Adrenal gland (tissue), 12 donors: ENCODE results near the gene COL16A1. TPM values are rescaled to one million over a fixed set of nuclear protein-coding genes. Genes with fewer than 3 reads are reported as not detected.
A peak's percentile ranks its signal among the peaks of the same experiment; 100 is the strongest.

ENCODE experiments used
- DNase-seq, 7 donors: peaks; one replicate each; pipeline ENCODE4 v3.0.0-alpha.2; 2019 to 2020
- H3K27ac ChIP-seq, 5 donors: fragments of 200-600 bp; sonication (generic) in 4 of 5; 1 replicate in 3 of 5; 2 replicates in 2 of 5; pipeline versions ENCODE4 v1.5.1 to v1.8.0; 2016 to 2020; ENCODE audit warnings: mild to moderate bottlenecking in 1 of 5
- H3K27me3 ChIP-seq: fragments of 200-600 bp; 2 replicates; pipeline ENCODE4 v1.8.0; 2021
- H3K36me3 ChIP-seq, 2 donors: fragments of 200-600 bp; replicated peaks in 1 of 2; 1 replicate in 1 of 2; 2 replicates in 1 of 2; pipeline versions ENCODE4 v1.5.1 to v1.8.0; 2018 to 2022
- H3K4me1 ChIP-seq, 2 donors: fragments of 200-600 bp; replicated peaks in 1 of 2; 1 replicate in 1 of 2; 2 replicates in 1 of 2; pipeline versions ENCODE4 v1.5.1 to v1.8.0; 2018 to 2021
- H3K4me3 ChIP-seq, 4 donors: fragments of 200-600 bp; sonication (generic) in 3 of 4; one replicate each; pipeline ENCODE4 v1.5.1; 2016 to 2018
- H3K9me3 ChIP-seq, 3 donors: fragments of 200-600 bp; sonication (generic) in 1 of 3; replicated peaks in 1 of 3; 1 replicate in 2 of 3; 2 replicates in 1 of 3; pipeline versions ENCODE4 v1.5.1 to v1.8.0; 2016 to 2021
- CTCF ChIP-seq, 6 experiments: fragments of 450-650 bp in 4 of 6; fragments of 200-600 bp in 2 of 6; sonication (generic) in 1 of 6; IDR thresholded peaks; 1 replicate in 5 of 6; 2 replicates in 1 of 6; pipeline versions ENCODE4 v1.5.1 to v1.8.0; 2016 to 2021; ENCODE audit warnings: antibody characterized with exemption in 6 of 6, mild to moderate bottlenecking in 2 of 6, moderate library complexity in 1 of 6
- POLR2A ChIP-seq, 2 donors: fragments of 450-650 bp; IDR thresholded peaks; one replicate each; pipeline ENCODE4 v1.6.1; 2017; ENCODE audit warnings: antibody characterized with exemption in 2 of 2, mild to moderate bottlenecking in 2 of 2, moderate library complexity in 1 of 2
- WGBS, 4 donors: extraction: QIAGEN DNeasy Blood & Tissue Kit in 2 of 4; methylation state at CpG; one replicate each; pipeline versions ENCODE4 v1.1.5 to v1.1.7; 2013 to 2017; 5-methylcytosine and 5-hydroxymethylcytosine counted together
- intact Hi-C, 2 donors: fragments of 100-400 bp; cut with DNase I; formaldehyde crosslinking; loops; one replicate each; pipeline versions ENCODE4 v1.14.1 to v1.15.0; 2022 to 2023
- polyA plus RNA-seq, 3 donors: library from polyadenylated mRNA; stranded (reverse); fragments of 200-250 nt in 2 of 3; fragments of 350-450 nt in 1 of 3; fragmentation: Illumina TruSeq in 1 of 3; extraction: RNeasy Lipid Tissue Mini Kit (QIAGEN cat#74804) in 1 of 3; gene quantifications; one replicate each; pipeline ENCODE4 v1.2.3, GENCODE V29; 2013 to 2014
- total RNA-seq, 9 donors: library from RNA; depleted of rRNA in 4 of 9; stranded (reverse); fragments of >200 nt in 4 of 9; fragments of 120-200 nt in 1 of 9; fragmentation: NEBNext Ultra II Directional in 1 of 9; extraction: Animal tissue kit (Norgen Biotek cat#: 25700) in 1 of 9; gene quantifications; one replicate each; pipeline versions ENCODE4 v1.1.0 to v1.2.4, GENCODE V29; 2013 to 2023
- donor health status: healthy with polysubstance abuse.
- donor health status: Bipolar disorder and iron deficiency.
- donor health status: DM: yes; HTN: yes; CAD: no.
- donor health status: DM: no; HTN: no; CAD: no.
- donor health status: DM: no; HTN: no; CAD: no.
- donor health status: DM: yes; HTN: yes; CAD: no.

COL16A1 gene
- total and polyA plus RNA-seq, 12 donors, result 6.1 to 129 (median 26.9) TPM

DNA sequence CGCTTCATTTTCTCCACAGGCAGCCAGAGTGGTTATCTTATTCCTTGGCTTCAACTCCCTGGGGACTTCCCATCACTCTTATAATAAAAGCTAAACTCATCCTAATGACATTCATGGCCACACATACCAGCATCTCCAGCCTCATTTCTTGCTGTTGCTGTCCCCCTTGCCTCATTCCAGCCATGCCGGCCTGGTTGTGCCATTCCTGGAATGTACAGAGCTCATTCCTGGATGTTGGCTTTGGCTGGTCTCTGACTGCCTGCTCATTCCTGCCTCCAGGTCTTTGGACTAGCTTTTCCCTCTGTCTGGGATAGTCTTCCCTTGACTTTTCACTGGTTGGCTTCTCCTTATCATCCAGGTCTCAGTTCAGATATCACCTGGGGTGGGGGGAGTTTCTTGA is 56.7 kb downstream of the COL16A1 start:
- TF ChIP-seq CTCF (IDR thresholded peaks at IDR 0.05) (no peak), POLR2A (IDR thresholded peaks at IDR 0.05) (no peak)
- H3K27ac ChIP-seq, result no peak overlapping the region
- no peak overlapping the region for H3K4me3 ChIP-seq
- DNase-seq, result no peak
- intact Hi-C loops, result no loop called here
- peaks cover 10 to 20% of the 10 kb centered on the region in 2 donors for H3K4me1 ChIP-seq
- no peaks in the 10 kb centered on the region for H3K9me3 ChIP-seq
- no peaks in the 10 kb centered on the region for H3K36me3 ChIP-seq
- H3K27me3 ChIP-seq, result no peaks in the 10 kb centered on the region
- 75 to 87% (median 80%) methylated on average over 2 of the region's 2 CpGs for WGBS, 4 donors

DNA sequence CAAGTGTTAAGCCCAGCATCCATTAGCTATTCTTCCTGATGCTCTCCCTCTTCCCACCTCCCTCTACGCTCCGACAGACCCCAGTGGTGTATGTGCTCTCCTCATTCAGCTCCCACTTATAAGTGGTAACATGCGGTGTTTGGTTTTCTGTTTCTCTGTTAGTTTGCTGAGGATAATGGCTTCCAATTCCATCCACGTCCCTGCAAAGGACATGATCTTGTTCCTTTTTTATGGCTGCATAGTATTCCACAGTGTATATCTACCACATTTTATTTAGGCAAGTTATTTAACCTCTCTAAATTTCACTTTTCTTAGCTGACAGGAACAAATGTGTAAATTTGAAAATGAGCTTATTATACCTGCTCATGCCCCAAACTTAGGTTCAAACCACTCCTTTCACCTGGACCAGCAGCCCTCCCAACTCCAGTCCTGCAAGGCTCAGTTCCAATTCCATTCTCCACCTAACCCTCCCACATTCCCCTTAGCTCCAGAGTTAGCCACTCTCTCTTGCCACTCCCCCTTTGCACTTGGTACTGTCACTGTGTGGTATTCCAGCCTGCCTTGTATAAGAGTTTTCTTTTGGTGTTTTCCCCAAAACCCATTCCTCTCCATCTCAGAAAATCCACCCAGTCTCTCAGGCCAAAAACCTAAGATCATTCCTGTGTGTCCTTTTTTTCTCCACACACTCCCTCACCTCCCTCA is 57.4 kb downstream of the COL16A1 start:
- no peak for TF ChIP-seq CTCF (IDR thresholded peaks at IDR 0.05)
- no peak for TF ChIP-seq POLR2A (IDR thresholded peaks at IDR 0.05)
- 95 to 97% (median 96%) methylated on average over 4 of the region's 4 CpGs for WGBS, 4 donors
- no peak overlapping the region for H3K27ac ChIP-seq
- DNase-seq, result no peak
- no peaks in the 10 kb centered on the region for H3K9me3 ChIP-seq
- peaks cover 10 to 20% of the 10 kb centered on the region in 2 donors for H3K4me1 ChIP-seq
- intact Hi-C loops, result no loop called here
- H3K4me3 ChIP-seq, result no peak overlapping the region
- no peaks in the 10 kb centered on the region for H3K27me3 ChIP-seq
- no peaks in the 10 kb centered on the region for H3K36me3 ChIP-seq

DNA sequence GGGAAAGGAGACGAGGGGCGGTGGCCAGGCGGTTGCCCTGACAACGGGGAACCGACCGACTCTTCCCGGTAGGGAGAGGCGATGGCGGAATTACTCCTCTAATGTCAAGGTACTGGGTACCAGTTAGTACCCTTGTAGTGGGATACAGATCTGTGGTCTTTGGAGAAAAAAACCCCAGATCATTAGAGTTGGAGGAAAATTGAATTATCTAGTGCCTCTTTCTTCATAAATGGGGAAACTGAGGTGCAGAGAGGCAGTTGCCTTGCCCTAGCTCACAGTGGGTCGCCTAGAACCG is 58.6 kb downstream of the COL16A1 start:
- Histone ChIP-seq H3K27me3 (no peaks in the 10 kb centered on the region), H3K9me3 (no peaks in the 10 kb centered on the region), H3K36me3 (no peaks in the 10 kb centered on the region), H3K27ac (peak overlapping the region; percentile 85 to 99 (median 96)), H3K4me3 (peak overlapping the region; percentile 12 to 87 (median 73)), H3K4me1 (peaks cover 10 to 21% of the 10 kb centered on the region in 2 donors)
- 0 to 4% (median 0%) methylated on average over 11 of the region's 11 CpGs for WGBS, 4 donors
- DNase-seq, result no peak
- TF ChIP-seq POLR2A (IDR thresholded peaks at IDR 0.05) (no peak), CTCF (IDR thresholded peaks at IDR 0.05) (no peak)
- intact Hi-C loops, result no loop called here

GRCh38 chr1:31644560-31645273 is 59.1 kb downstream of the COL16A1 start, which contains the start of gene PEF1:
PEF1 (minus strand) TSS chr1:31644876; CDS start chr1:31644864, 12 bp downstream.
- H3K4me1 ChIP-seq, result peaks cover 10 to 26% of the 10 kb centered on the region in 2 donors
- H3K27me3 ChIP-seq, result no peaks in the 10 kb centered on the region
- peak within 1 kb of the TSS; percentile 85 to 99 (median 96) for H3K27ac ChIP-seq
- H3K4me3 ChIP-seq, result peak within 1 kb of the TSS; percentile 69 to 87 (median 80)
- 0 to 1% (median 0%) methylated on average over 41 to 56 of the region's 56 CpGs for WGBS, 4 donors
- DNase-seq, result peak; percentile 99 to 100 (median 99)
- intact Hi-C loops, result no loop called here
- no peaks in the 10 kb centered on the region for H3K9me3 ChIP-seq
- TF ChIP-seq CTCF (IDR thresholded peaks at IDR 0.05) (peak in 1 of 6 experiments; percentile 26), POLR2A (IDR thresholded peaks at IDR 0.05) (peak; percentile 70 to 72)
- no peaks in the 10 kb centered on the region for H3K36me3 ChIP-seq
